ENCODE measurements around the gene UBE2K.

- TF ChIP-seq TAF1 (IDR thresholded peaks at IDR 0.05; ENCODE audit: borderline replicate concordance, insufficient read depth, low read length) (no peak), POLR2AphosphoS5 (IDR thresholded peaks at IDR 0.05; ENCODE audit: low read depth, low read length) (no peak)
Observed at GRCh38 chr4:39716356-39716755, 18.4 kb downstream of the UBE2K start.

Measured in PFSK-1 (cell line).